ENCODE measurements around the gene BCL2.
A peak's percentile ranks its signal among the peaks of the same experiment; 100 is the strongest.
"Not testable (repeated sequence)": the region's sequence is repeated elsewhere in the genome, so short reads cannot be mapped to it uniquely, and the experiment has no call there.

The BCL2 gene

GRCh38 chr18:63319383-63320122 lies at the start of gene BCL2:
TSS of gene BCL2 (minus strand) at chr18:63319769.
- peak; percentile 67 for DNase-seq

GRCh38 chr18:63368611-63369010 lies 49.0 kb upstream of the BCL2 start:
- DNase-seq: no peak

- peak; percentile 99 for DNase-seq
Measured at GRCh38 chr18:63367053-63367953, 47.7 kb upstream of the BCL2 start, which contains the start of gene KDSR. TSS of gene KDSR (minus strand) at chr18:63367206. CDS start at chr18:63367118, 88 bp downstream.

- DNase-seq: peak; percentile 32
Measured at GRCh38 chr18:63366213-63367052, 46.9 kb upstream of the BCL2 start.

- DNase-seq: no peak
Measured at GRCh38 chr18:63365876-63366212, 46.3 kb upstream of the BCL2 start.

- DNase-seq: no peak
Measured at GRCh38 chr18:63363951-63364350, 44.4 kb upstream of the BCL2 start.

- not testable (repeated sequence) for DNase-seq
Measured at GRCh38 chr18:63363420-63363819, 43.9 kb upstream of the BCL2 start.

GRCh38 chr18:63356272-63356896 lies 36.8 kb upstream of the BCL2 start:
- no peak for DNase-seq

- DNase-seq: no peak
Measured at GRCh38 chr18:63350230-63350629, 30.7 kb upstream of the BCL2 start.

GRCh38 chr18:63348508-63349136 lies 29.1 kb upstream of the BCL2 start:
- DNase-seq: no peak

GRCh38 chr18:63346480-63347183 lies 27.1 kb upstream of the BCL2 start:
- no peak for DNase-seq

- DNase-seq: no peak
Measured at GRCh38 chr18:63346031-63346430, 26.5 kb upstream of the BCL2 start.

- DNase-seq: no peak
Measured at GRCh38 chr18:63344918-63345317, 25.3 kb upstream of the BCL2 start.

- no peak for DNase-seq
Measured at GRCh38 chr18:63344263-63344662, 24.7 kb upstream of the BCL2 start.

GRCh38 chr18:63342206-63342605 lies 22.6 kb upstream of the BCL2 start:
- peak; percentile 27 for DNase-seq

- peak; percentile 59 for DNase-seq
Measured at GRCh38 chr18:63339920-63340484, 20.4 kb upstream of the BCL2 start.

- no peak for DNase-seq
Measured at GRCh38 chr18:63336366-63337099, 17.0 kb upstream of the BCL2 start.

GRCh38 chr18:63331105-63331504 lies 11.5 kb upstream of the BCL2 start:
- DNase-seq: no peak

GRCh38 chr18:63329431-63330145 lies 10.0 kb upstream of the BCL2 start:
- DNase-seq: no peak

- DNase-seq: no peak
Measured at GRCh38 chr18:63326011-63326410, 6.4 kb upstream of the BCL2 start.
